MM.1S (cell line): ENCODE measurements around the gene ZCCHC8.
"Not testable (repeated sequence)": the region's sequence is repeated elsewhere in the genome, so short reads cannot be mapped to it uniquely, and the experiment has no call there.

ENCODE experiments used
- DNase-seq: peaks from one replicate; pipeline ENCODE4 v3.0.0-alpha.2; 2015
- H2AFZ ChIP-seq: fragments of 300-600 bp; sonication (generic); 2 replicates; pipeline ENCODE4 v1.6.0; 2016; ENCODE audit warnings: antibody characterized with exemption, low read length
- H3F3A ChIP-seq: fragments of 300-600 bp; sonication (generic); 2 replicates; pipeline ENCODE4 v1.6.1; 2016; ENCODE audit warnings: mild to moderate bottlenecking, antibody characterized with exemption, low read length, moderate library complexity, mixed read lengths; ENCODE audit not compliant: insufficient read depth
- H3K27ac ChIP-seq: fragments of 300-600 bp; sonication (generic); 2 replicates; pipeline ENCODE4 v1.5.1; 2016; ENCODE audit warnings: mild to moderate bottlenecking, low read length
- H3K27me3 ChIP-seq: fragments of 300-600 bp; sonication (generic); replicated peaks from 2 replicates; pipeline ENCODE4 v1.6.0; 2016; ENCODE audit warnings: low read length; ENCODE audit not compliant: insufficient read depth
- H3K36me3 ChIP-seq: fragments of 300-600 bp; sonication (generic); replicated peaks from 2 replicates; pipeline ENCODE4 v1.6.1; 2016; ENCODE audit warnings: mild to moderate bottlenecking, low read length, mixed read lengths; ENCODE audit not compliant: insufficient read depth
- H3K4me1 ChIP-seq: fragments of 300-600 bp; sonication (generic); 2 replicates; pipeline ENCODE4 v1.6.1; 2016; ENCODE audit warnings: low read length, mixed read lengths
- H3K4me2 ChIP-seq: fragments of 300-600 bp; sonication (generic); 2 replicates; pipeline ENCODE4 v1.6.0; 2016; ENCODE audit warnings: low read depth, low read length
- H3K4me3 ChIP-seq: fragments of 300-600 bp; sonication (generic); 2 replicates; pipeline ENCODE4 v1.5.1; 2016; ENCODE audit warnings: low read length, mixed read lengths
- H3K79me2 ChIP-seq: fragments of 300-600 bp; sonication (generic); 2 replicates; pipeline ENCODE4 v1.6.1; 2016; ENCODE audit warnings: mixed run types, low read length, mixed read lengths
- H3K9ac ChIP-seq: fragments of 300-600 bp; sonication (generic); 2 replicates; pipeline ENCODE4 v1.6.1; 2016; ENCODE audit warnings: low read length, mixed read lengths
- H3K9me2 ChIP-seq: fragments of 300-600 bp; sonication (generic); replicated peaks from 2 replicates; pipeline ENCODE4 v1.6.1; 2016; ENCODE audit warnings: mild to moderate bottlenecking, low read length, mixed read lengths; ENCODE audit not compliant: insufficient read depth
- H3K9me3 ChIP-seq: fragments of 300-600 bp; sonication (generic); replicated peaks from 2 replicates; pipeline ENCODE4 v1.6.1; 2016; ENCODE audit warnings: mild to moderate bottlenecking, low read length, mixed read lengths; ENCODE audit not compliant: insufficient read depth
- H4K20me1 ChIP-seq: fragments of 300-600 bp; sonication (generic); 2 replicates; pipeline ENCODE4 v1.6.1; 2016; ENCODE audit warnings: mild to moderate bottlenecking, low read length, moderate library complexity, mixed read lengths; ENCODE audit not compliant: insufficient read depth
- CTCF ChIP-seq: fragments of 300-600 bp; sonication (generic); IDR thresholded peaks from 2 replicates; pipeline ENCODE4 v1.5.1; 2016; ENCODE audit warnings: antibody characterized with exemption, low read length, mixed read lengths
- EZH2 ChIP-seq: fragments of 300-600 bp; sonication (generic); optimal IDR thresholded peaks from 2 replicates; pipeline ENCODE3; 2017; ENCODE audit warnings: low read depth, mild to moderate bottlenecking, antibody characterized with exemption, low read length, mixed read lengths
- EZH2phosphoT487 ChIP-seq: fragments of 300-600 bp; sonication (generic); IDR thresholded peaks from 2 replicates; pipeline ENCODE4 v1.6.1; 2018; ENCODE audit warnings: antibody characterized with exemption, low read length

ZCCHC8 gene

GRCh38 chr12:122495258-122495657 lies 5.5 kb downstream of the ZCCHC8 start:
- H3K9me2 ChIP-seq = no peaks in the 10 kb centered on the region
- H3F3A ChIP-seq = 0 out of 2 replicates have a peak, but pooled peaks cover 2% of the 10 kb centered on the region
- H3K27ac ChIP-seq = no peak overlapping the region
- H3K9ac ChIP-seq = no peak overlapping the region
- H3K4me2 ChIP-seq = no peak overlapping the region
- TF ChIP-seq EZH2phosphoT487 (no peak), EZH2 (no peak), CTCF (no peak)
- no peak overlapping the region for H2AFZ ChIP-seq
- no peak for DNase-seq
- no peaks in the 10 kb centered on the region; the same call in 1 of the 2 replicates for H3K36me3 ChIP-seq
- H3K4me3 ChIP-seq = no peak overlapping the region
- no peaks in the 10 kb centered on the region for H3K4me1 ChIP-seq
- H3K79me2 ChIP-seq = peaks cover 61% of the 10 kb centered on the region
- H3K9me3 ChIP-seq = no peaks in the 10 kb centered on the region
- no peaks in the 10 kb centered on the region for H4K20me1 ChIP-seq
- no peaks in the 10 kb centered on the region for H3K27me3 ChIP-seq

GRCh38 chr12:122493222-122493621 lies 7.5 kb downstream of the ZCCHC8 start:
- H3K9me2 ChIP-seq, DNase-seq, H4K20me1 ChIP-seq, H3K4me2 ChIP-seq, H3K36me3 ChIP-seq, H3K27ac ChIP-seq, H3K9me3 ChIP-seq, H3K27me3 ChIP-seq, H3K4me1 ChIP-seq, H2AFZ ChIP-seq, H3K9ac ChIP-seq, H3F3A ChIP-seq, H3K4me3 ChIP-seq: not testable (repeated sequence)
- H3K79me2 ChIP-seq = peaks cover 41% of the 10 kb centered on the region

- Histone ChIP-seq H3K9me3 (no peaks in the 10 kb centered on the region), H3K9ac (no peak overlapping the region), H3F3A (no peaks in the 10 kb centered on the region), H3K79me2 (peaks cover 29% of the 10 kb centered on the region), H3K9me2 (no peaks in the 10 kb centered on the region), H3K4me1 (no peaks in the 10 kb centered on the region), H3K4me2 (no peak overlapping the region), H3K27me3 (no peaks in the 10 kb centered on the region), H4K20me1 (no peaks in the 10 kb centered on the region), H3K27ac (no peak overlapping the region), H2AFZ (no peak overlapping the region), H3K4me3 (no peak overlapping the region), H3K36me3 (no peaks in the 10 kb centered on the region; the same call in 1 of the 2 replicates)
- DNase-seq = no peak
- TF ChIP-seq CTCF (no peak), EZH2 (no peak), EZH2phosphoT487 (no peak)
These were observed 8.7 kb downstream of the ZCCHC8 start for GRCh38 chr12:122491991-122492390.

GRCh38 chr12:122489038-122489437 lies 11.7 kb downstream of the ZCCHC8 start:
- DNase-seq = no peak
- no peaks in the 10 kb centered on the region for H4K20me1 ChIP-seq
- no peaks in the 10 kb centered on the region for H3K9me3 ChIP-seq
- no peak overlapping the region for H3K27ac ChIP-seq
- no peaks in the 10 kb centered on the region; the same call in 1 of the 2 replicates for H3K36me3 ChIP-seq
- H3K4me1 ChIP-seq = no peaks in the 10 kb centered on the region
- H2AFZ ChIP-seq = no peak overlapping the region
- no peak overlapping the region for H3K9ac ChIP-seq
- H3K4me3 ChIP-seq = no peak overlapping the region
- H3K79me2 ChIP-seq = peaks cover 11% of the 10 kb centered on the region; the same call in 1 of the 2 replicates
- no peak overlapping the region for H3K4me2 ChIP-seq
- TF ChIP-seq EZH2phosphoT487 (no peak), CTCF (no peak)
- H3K27me3 ChIP-seq = no peaks in the 10 kb centered on the region
- no peaks in the 10 kb centered on the region for H3K9me2 ChIP-seq
- no peaks in the 10 kb centered on the region for H3F3A ChIP-seq

- H3K79me2 ChIP-seq, H3K4me1 ChIP-seq, H3K36me3 ChIP-seq, H3K27ac ChIP-seq, H3F3A ChIP-seq, H3K4me2 ChIP-seq, H3K9ac ChIP-seq, H4K20me1 ChIP-seq, H3K9me2 ChIP-seq, H3K9me3 ChIP-seq, DNase-seq, H2AFZ ChIP-seq, H3K27me3 ChIP-seq, H3K4me3 ChIP-seq: not testable (repeated sequence)
These were observed 12.9 kb downstream of the ZCCHC8 start for GRCh38 chr12:122487807-122488206.
